PC-3 (cell line): ENCODE results near the gene AJAP1. TPM values are rescaled to one million over a fixed set of nuclear protein-coding genes. Genes with fewer than 3 reads are reported as not detected.

Experiments
- ATAC-seq: fragments of 200-7000 bp; cut with Tn5 transposase; 2 replicates; pipeline ENCODE4 v1.9.1; 2020; ENCODE audit warnings: mild to moderate bottlenecking, moderate library complexity
- BruUV-seq: library from RNA; stranded (reverse); fragments of 400-500 nt; replicated peaks from 2 replicates; lab custom pipeline; 2021; lab: Mats Ljungman, UMichigan
- CTCF ChIA-PET: fragments of 300-600 bp; sonication (Branson Sonifier 250); formaldehyde crosslinking; loops from one replicate; lab custom pipeline; 2022; ENCODE audit warnings: antibody characterized with exemption; lab: Charles Lee
- POLR2A ChIA-PET: fragments of 300-600 bp; sonication (Branson Sonifier 250); formaldehyde crosslinking; loops from one replicate; lab custom pipeline; 2022; ENCODE audit warnings: antibody characterized with exemption; ENCODE audit not compliant: unreplicated experiment; lab: Charles Lee
- DNase-seq: peaks from one replicate; pipeline ENCODE4 v3.0.0-alpha.2; 2015
- H2AFZ ChIP-seq: fragments of 300-600 bp; sonication (generic); 2 replicates; pipeline ENCODE4 v1.6.0; 2016; ENCODE audit warnings: antibody characterized with exemption, low read length
- H3F3A ChIP-seq: fragments of 300-600 bp; sonication (generic); one replicate; pipeline ENCODE4 v1.6.0; 2017; ENCODE audit warnings: antibody characterized with exemption, low read length, control low read depth, mild to moderate bottlenecking; ENCODE audit not compliant: unreplicated experiment
- H3K27ac ChIP-seq: fragments of 300-600 bp; sonication (generic); 2 replicates; pipeline ENCODE4 v1.5.1; 2016; ENCODE audit warnings: mild to moderate bottlenecking, low read length
- H3K27me3 ChIP-seq: fragments of 300-600 bp; sonication (generic); 2 replicates; pipeline ENCODE4 v1.6.1; 2016; ENCODE audit warnings: low read length, mixed read lengths
- H3K36me3 ChIP-seq: fragments of 300-600 bp; sonication (generic); 2 replicates; pipeline ENCODE4 v1.6.1; 2016; ENCODE audit warnings: low read depth, mixed run types, low read length, mixed read lengths
- H3K4me1 ChIP-seq: fragments of 300-600 bp; sonication (generic); 2 replicates; pipeline ENCODE4 v1.5.1; 2016; ENCODE audit warnings: low read length; ENCODE audit not compliant: insufficient read depth
- H3K4me2 ChIP-seq: fragments of 300-600 bp; sonication (generic); 2 replicates; pipeline ENCODE4 v1.6.0; 2016; ENCODE audit warnings: low read length
- H3K4me3 ChIP-seq: fragments of 300-600 bp; sonication (generic); 2 replicates; pipeline ENCODE4 v1.5.1; 2016; ENCODE audit warnings: mild to moderate bottlenecking, low read length, mixed read lengths
- H3K79me2 ChIP-seq: fragments of 300-600 bp; sonication (generic); 2 replicates; pipeline ENCODE4 v1.6.1; 2017; ENCODE audit warnings: low read length, mixed read lengths
- H3K9ac ChIP-seq: fragments of 300-600 bp; sonication (generic); 2 replicates; pipeline ENCODE4 v1.6.0; 2016; ENCODE audit warnings: mild to moderate bottlenecking, low read length
- H3K9me2 ChIP-seq: fragments of 300-600 bp; sonication (generic); replicated peaks from 2 replicates; pipeline ENCODE4 v1.6.1; 2016; ENCODE audit warnings: mixed run types, low read length, mixed read lengths
- H3K9me3 ChIP-seq: fragments of 300-600 bp; sonication (generic); 2 replicates; pipeline ENCODE4 v1.6.1; 2016; ENCODE audit warnings: low read length, mixed read lengths
- H4K20me1 ChIP-seq: fragments of 300-600 bp; sonication (generic); 2 replicates; pipeline ENCODE4 v1.6.1; 2016; ENCODE audit warnings: low read length, mixed read lengths
- CTCF ChIP-seq: fragments of 300-600 bp; sonication (generic); conservative IDR thresholded peaks from 2 replicates; pipeline ENCODE4 v1.5.1; 2017; ENCODE audit warnings: antibody characterized with exemption, low read depth, mild to moderate bottlenecking, low read length
- EZH2 ChIP-seq: fragments of 300-600 bp; sonication (generic); IDR thresholded peaks from one replicate; pipeline ENCODE4 v1.6.1; 2017; ENCODE audit warnings: antibody characterized with exemption, mild to moderate bottlenecking, low read length; ENCODE audit not compliant: unreplicated experiment
- EZH2phosphoT487 ChIP-seq: fragments of 300-600 bp; sonication (generic); IDR thresholded peaks from 2 replicates; pipeline ENCODE4 v1.6.1; 2018; ENCODE audit warnings: mild to moderate bottlenecking, antibody characterized with exemption, low read length, borderline replicate concordance
- intact Hi-C: fragments of 100-400 bp; cut with micrococcal nuclease; formaldehyde crosslinking; loops from 2 replicates; pipeline ENCODE4 v1.9.0; 2023
- total RNA-seq: library from RNA; depleted of rRNA; stranded (reverse); fragments of >200 nt; gene quantifications from 2 replicates; pipeline ENCODE4 v1.2.3, GENCODE V29; 2014

Gene AJAP1
- total RNA-seq, 1 experiment from 2014 or later = not detected

- H4K20me1 ChIP-seq = no peaks in the 10 kb centered on the region
- ATAC-seq (no peak), DNase-seq (no peak)
- ChIA-PET CTCF (no interaction called here), POLR2A (no interaction called here)
- TF ChIP-seq EZH2phosphoT487 = no peak
- no peak for TF ChIP-seq EZH2
- no peak for TF ChIP-seq CTCF
- intact Hi-C loops = no loop called here
- peaks cover 37% of the 10 kb centered on the region for H3K27me3 ChIP-seq
- H3K27ac ChIP-seq = no peak overlapping the region
- no TSS peak for BruUV-seq
- no peak overlapping the region for H3K9ac ChIP-seq
- no peak overlapping the region for H3K4me3 ChIP-seq
- H3K9me2 ChIP-seq = no peaks in the 10 kb centered on the region
- peaks cover 3% of the 10 kb centered on the region; the same call in 1 of the 2 replicates for H3K9me3 ChIP-seq
- H3K36me3 ChIP-seq = no peaks in the 10 kb centered on the region
- no peaks in the 10 kb centered on the region for H3F3A ChIP-seq
- H2AFZ ChIP-seq = no peak overlapping the region
- H3K79me2 ChIP-seq = no peaks in the 10 kb centered on the region
- H3K4me1 ChIP-seq = no peaks in the 10 kb centered on the region
- H3K4me2 ChIP-seq = no peak overlapping the region
Observed at GRCh38 chr1:4673494-4673893, 19.1 kb downstream of the AJAP1 start.

- H3K9me3 ChIP-seq = peaks cover 3% of the 10 kb centered on the region; the same call in 1 of the 2 replicates
- no peaks in the 10 kb centered on the region for H3K9me2 ChIP-seq
- H3K27me3 ChIP-seq = peaks cover 37% of the 10 kb centered on the region
- H3F3A ChIP-seq = no peaks in the 10 kb centered on the region
- H3K4me2 ChIP-seq = no peak overlapping the region
- no TSS peak for BruUV-seq
- H2AFZ ChIP-seq = no peak overlapping the region
- no peaks in the 10 kb centered on the region for H3K4me1 ChIP-seq
- DNase-seq (no peak), ATAC-seq (no peak)
- H3K9ac ChIP-seq = no peak overlapping the region
- intact Hi-C loops = no loop called here
- no peak overlapping the region for H3K27ac ChIP-seq
- ChIA-PET CTCF (no interaction called here), POLR2A (no interaction called here)
- no peak for TF ChIP-seq CTCF
- TF ChIP-seq EZH2phosphoT487 = no peak
- TF ChIP-seq EZH2 = no peak
- H3K36me3 ChIP-seq = no peaks in the 10 kb centered on the region
- no peak overlapping the region for H3K4me3 ChIP-seq
- H4K20me1 ChIP-seq = no peaks in the 10 kb centered on the region
- H3K79me2 ChIP-seq = no peaks in the 10 kb centered on the region
Observed at GRCh38 chr1:4674117-4674516, 19.7 kb downstream of the AJAP1 start.

GRCh38 chr1:4674676-4675075, 20.3 kb downstream of the AJAP1 start:
- Histone ChIP-seq H2AFZ (no peak overlapping the region), H3K9me2 (no peaks in the 10 kb centered on the region), H3K27me3 (peaks cover 37% of the 10 kb centered on the region), H3F3A (no peaks in the 10 kb centered on the region), H3K36me3 (no peaks in the 10 kb centered on the region), H4K20me1 (no peaks in the 10 kb centered on the region), H3K4me1 (no peaks in the 10 kb centered on the region), H3K9ac (no peak overlapping the region), H3K4me3 (no peak overlapping the region), H3K27ac (no peak overlapping the region), H3K79me2 (no peaks in the 10 kb centered on the region), H3K9me3 (peaks cover 3% of the 10 kb centered on the region; the same call in 1 of the 2 replicates), H3K4me2 (no peak overlapping the region)
- DNase-seq = no peak
- ChIA-PET POLR2A (no interaction called here), CTCF (no interaction called here)
- no peak for TF ChIP-seq EZH2phosphoT487
- no peak for TF ChIP-seq EZH2
- TF ChIP-seq CTCF = no peak
- BruUV-seq = no TSS peak
- intact Hi-C loops = no loop called here
- ATAC-seq = no peak
